Osteocyte (in vitro differentiated cells): Measurements from ENCODE around the gene PARP14. TPM values are rescaled to one million over a fixed set of nuclear protein-coding genes. Genes with fewer than 3 reads are reported as not detected.

Source experiments
- DNase-seq: peaks from one replicate; pipeline ENCODE4 v3.0.0; 2021; ENCODE audit warnings: mixed read lengths; ENCODE audit not compliant: unreplicated experiment; ENCODE audit errors: extremely low spot score
- H3K27ac Mint-ChIP-seq: one replicate; pipeline ENCODE4 v1.8.0; 2021; ENCODE audit warnings: mild to moderate bottlenecking, mixed read lengths; ENCODE audit not compliant: unreplicated experiment
- H3K27me3 Mint-ChIP-seq: one replicate; pipeline ENCODE4 v1.8.0; 2021; ENCODE audit warnings: mixed read lengths; ENCODE audit not compliant: unreplicated experiment
- H3K36me3 Mint-ChIP-seq: one replicate; pipeline ENCODE4 v1.8.0; 2021; ENCODE audit warnings: mixed read lengths; ENCODE audit not compliant: unreplicated experiment
- H3K4me1 Mint-ChIP-seq: one replicate; pipeline ENCODE4 v1.8.0; 2021; ENCODE audit warnings: mixed read lengths; ENCODE audit not compliant: unreplicated experiment
- H3K4me3 Mint-ChIP-seq: one replicate; pipeline ENCODE4 v1.8.0; 2021; ENCODE audit warnings: mild to moderate bottlenecking, moderate library complexity, mixed read lengths; ENCODE audit not compliant: unreplicated experiment
- H3K9me3 Mint-ChIP-seq: one replicate; pipeline ENCODE4 v1.8.0; 2021; ENCODE audit warnings: mixed read lengths; ENCODE audit not compliant: unreplicated experiment
- total RNA-seq: library from RNA; stranded (reverse); gene quantifications from 2 replicates; pipeline ENCODE4 v1.2.1, GENCODE V29; 2021
- TF ChIP-seq, protein P1 (sequence below): fragments of 200-600 bp; sonication (generic); IDR thresholded peaks from 2 replicates; pipeline ENCODE4 v1.5.0; 2021; ENCODE audit warnings: antibody characterized with exemption, mild to moderate bottlenecking, moderate library complexity

The PARP14 gene
- total RNA-seq, 1 donor from 2014 or later = 48.1 TPM

DNA sequence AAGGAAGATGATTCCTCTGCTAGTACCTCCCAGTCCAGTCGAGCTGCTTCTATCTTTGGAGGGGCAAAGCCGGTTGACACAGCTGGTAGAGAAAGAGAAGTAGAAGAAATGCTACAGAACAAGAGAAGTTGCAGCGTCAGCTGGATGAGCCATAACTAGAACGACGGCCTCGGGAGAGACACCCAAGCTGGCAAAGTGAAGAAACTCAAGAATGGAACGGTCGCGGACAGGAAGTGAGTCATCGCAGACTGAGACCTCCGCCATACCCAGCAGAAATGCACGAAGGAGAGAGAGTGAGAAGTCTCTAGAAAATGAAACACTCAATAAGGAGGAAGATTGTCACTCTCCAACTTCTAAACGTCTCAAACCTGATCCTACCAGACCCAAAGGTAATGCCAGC lies 19.0 kb upstream of the PARP14 start:
- H3K4me1 Mint-ChIP-seq = no peaks in the 10 kb centered on the region
- peaks cover 68% of the 10 kb centered on the region for H3K27me3 Mint-ChIP-seq
- H3K9me3 Mint-ChIP-seq = peaks cover 4% of the 10 kb centered on the region
- no peak overlapping the region for H3K27ac Mint-ChIP-seq
- TF ChIP-seq, protein P1, sequence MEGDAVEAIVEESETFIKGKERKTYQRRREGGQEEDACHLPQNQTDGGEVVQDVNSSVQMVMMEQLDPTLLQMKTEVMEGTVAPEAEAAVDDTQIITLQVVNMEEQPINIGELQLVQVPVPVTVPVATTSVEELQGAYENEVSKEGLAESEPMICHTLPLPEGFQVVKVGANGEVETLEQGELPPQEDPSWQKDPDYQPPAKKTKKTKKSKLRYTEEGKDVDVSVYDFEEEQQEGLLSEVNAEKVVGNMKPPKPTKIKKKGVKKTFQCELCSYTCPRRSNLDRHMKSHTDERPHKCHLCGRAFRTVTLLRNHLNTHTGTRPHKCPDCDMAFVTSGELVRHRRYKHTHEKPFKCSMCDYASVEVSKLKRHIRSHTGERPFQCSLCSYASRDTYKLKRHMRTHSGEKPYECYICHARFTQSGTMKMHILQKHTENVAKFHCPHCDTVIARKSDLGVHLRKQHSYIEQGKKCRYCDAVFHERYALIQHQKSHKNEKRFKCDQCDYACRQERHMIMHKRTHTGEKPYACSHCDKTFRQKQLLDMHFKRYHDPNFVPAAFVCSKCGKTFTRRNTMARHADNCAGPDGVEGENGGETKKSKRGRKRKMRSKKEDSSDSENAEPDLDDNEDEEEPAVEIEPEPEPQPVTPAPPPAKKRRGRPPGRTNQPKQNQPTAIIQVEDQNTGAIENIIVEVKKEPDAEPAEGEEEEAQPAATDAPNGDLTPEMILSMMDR = no peak
- H3K36me3 Mint-ChIP-seq = no peaks in the 10 kb centered on the region
- no peak overlapping the region for H3K4me3 Mint-ChIP-seq
- no peak for DNase-seq

DNA sequence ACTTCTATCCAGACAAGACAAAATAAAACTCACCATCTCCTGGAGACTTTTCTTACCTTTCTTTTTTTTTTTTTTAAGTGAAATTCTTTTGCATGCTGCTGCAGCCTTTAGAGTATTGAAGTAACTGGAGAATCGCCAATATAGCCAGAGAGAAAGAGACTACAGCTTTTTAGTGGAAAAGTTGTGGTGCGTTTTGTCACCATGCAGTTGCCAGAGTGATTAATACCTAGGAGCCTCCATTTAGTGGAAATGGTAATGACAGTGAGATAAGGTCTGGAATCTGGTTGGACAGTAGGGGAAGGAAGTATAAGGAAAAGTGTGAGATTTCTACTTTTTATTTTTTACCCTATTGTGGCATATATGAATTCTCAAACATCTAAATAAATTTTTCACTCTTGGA lies 18.1 kb upstream of the PARP14 start:
- DNase-seq = no peak
- Mint-ChIP-seq H3K27me3 (peaks cover 64% of the 10 kb centered on the region), H3K4me3 (no peak overlapping the region), H3K36me3 (no peaks in the 10 kb centered on the region), H3K4me1 (no peaks in the 10 kb centered on the region), H3K27ac (no peak overlapping the region), H3K9me3 (peaks cover 4% of the 10 kb centered on the region)
- TF ChIP-seq, protein P1 = no peak

DNA sequence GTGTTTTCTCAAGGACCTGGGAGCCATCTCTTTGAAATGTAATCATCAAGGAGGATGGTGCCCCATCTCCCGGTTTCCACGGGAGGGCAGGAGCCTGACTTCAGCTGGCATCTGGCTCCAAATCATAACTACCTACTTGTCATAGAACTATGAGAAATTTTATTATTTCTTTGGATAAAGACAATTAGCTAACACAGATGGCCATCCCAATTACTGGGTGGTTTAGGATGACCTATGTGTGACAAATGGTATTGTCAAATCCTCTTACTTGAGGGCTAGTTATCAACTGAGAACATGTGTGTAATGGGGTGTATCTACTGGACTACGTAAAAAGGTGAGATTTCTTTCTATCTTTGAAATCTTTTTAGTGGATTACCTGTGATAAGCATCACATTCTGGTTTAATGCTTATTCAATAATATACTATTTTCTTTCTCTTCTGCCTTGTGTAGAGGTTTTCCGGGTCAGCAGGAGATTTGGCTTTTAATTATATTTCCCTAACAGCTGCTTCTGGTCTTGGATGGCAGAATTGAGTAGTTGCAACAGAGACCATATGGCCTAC lies 15.3 kb upstream of the PARP14 start:
- Mint-ChIP-seq H3K4me1 (no peaks in the 10 kb centered on the region), H3K27me3 (peaks cover 59% of the 10 kb centered on the region), H3K9me3 (peaks cover 4% of the 10 kb centered on the region), H3K27ac (no peak overlapping the region), H3K36me3 (no peaks in the 10 kb centered on the region), H3K4me3 (no peak overlapping the region)
- DNase-seq = no peak
- TF ChIP-seq, protein P1 = no peak

DNA sequence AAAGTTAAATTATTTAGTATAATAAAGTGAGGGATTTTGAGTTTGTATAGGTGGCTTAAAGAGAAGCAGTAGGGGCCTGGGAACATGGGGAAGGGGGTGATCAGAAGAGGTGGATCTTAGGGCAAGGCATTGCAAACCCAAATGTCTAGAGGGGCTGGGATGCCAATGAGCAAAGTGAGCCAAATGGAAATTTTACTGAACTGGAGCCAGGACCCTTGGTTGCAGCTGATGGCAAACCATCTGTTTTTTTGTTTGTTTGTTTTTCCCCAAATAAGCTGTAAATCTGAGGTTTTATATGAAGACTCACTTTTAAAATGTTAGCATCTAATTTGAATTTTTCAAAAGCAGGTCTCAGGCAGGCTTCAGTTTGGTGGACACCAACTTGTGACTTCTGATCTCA lies 14.8 kb upstream of the PARP14 start:
- DNase-seq = no peak
- no peaks in the 10 kb centered on the region for H3K36me3 Mint-ChIP-seq
- no peak overlapping the region for H3K27ac Mint-ChIP-seq

DNA sequence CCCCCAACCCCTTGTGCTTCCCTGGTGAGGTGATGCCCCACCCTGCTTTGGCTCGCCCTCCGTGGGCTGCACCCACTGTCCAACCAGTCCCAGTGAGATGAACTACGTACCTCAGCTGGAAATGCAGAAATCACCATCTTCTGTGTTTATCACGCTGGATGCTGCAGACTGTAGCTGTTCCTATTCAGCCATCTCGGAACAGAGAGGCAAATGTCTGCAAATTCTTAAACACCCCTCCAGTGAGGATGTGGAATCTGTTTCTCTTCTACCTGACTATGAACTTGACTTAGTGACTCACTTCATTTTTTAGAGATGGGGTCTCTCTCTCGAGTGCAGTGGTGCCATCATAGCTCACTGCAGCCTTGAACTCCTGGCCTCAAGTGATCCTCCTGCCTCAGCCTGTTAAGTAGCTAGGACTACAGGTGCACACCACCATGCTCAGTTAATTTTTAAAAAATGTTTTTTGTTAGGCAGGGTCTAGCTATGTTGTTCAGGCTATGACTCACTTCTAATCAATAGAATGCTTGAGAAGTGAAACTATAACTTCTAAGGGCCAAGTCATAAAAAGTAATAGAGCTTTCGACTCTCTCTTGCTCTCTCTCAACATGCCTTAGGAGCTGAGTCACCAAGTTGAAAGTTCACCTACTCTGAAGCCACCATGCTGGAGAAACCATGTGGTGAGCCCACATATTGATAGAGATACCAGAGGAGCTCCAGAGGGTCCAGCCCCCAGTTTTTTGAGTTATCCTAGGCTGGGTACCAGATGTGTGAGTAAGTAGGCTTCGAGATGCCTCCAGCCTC lies 11.5 kb upstream of the PARP14 start:
- H3K27ac Mint-ChIP-seq = no peak overlapping the region

More for the DNA sequence above, 14.8 kb upstream of the PARP14 start:
- H3K9me3 Mint-ChIP-seq = peaks cover 2% of the 10 kb centered on the region
- H3K4me3 Mint-ChIP-seq = no peak overlapping the region
- no peaks in the 10 kb centered on the region for H3K4me1 Mint-ChIP-seq
- peaks cover 53% of the 10 kb centered on the region for H3K27me3 Mint-ChIP-seq
- TF ChIP-seq, protein P1 = no peak

More for the DNA sequence above, 11.5 kb upstream of the PARP14 start:
- Mint-ChIP-seq H3K4me1 (no peaks in the 10 kb centered on the region), H3K27me3 (peaks cover 30% of the 10 kb centered on the region), H3K36me3 (no peaks in the 10 kb centered on the region), H3K9me3 (no peaks in the 10 kb centered on the region), H3K4me3 (no peak overlapping the region)
- TF ChIP-seq, protein P1 = no peak
- no peak for DNase-seq
